ENCODE data around the gene CKMT2. TPM values are rescaled to one million over a fixed set of nuclear protein-coding genes. Genes with fewer than 3 reads are reported as not detected.

Gene CKMT2
- polyA plus RNA-seq (2013, experiment 1 of 2): 1.4 TPM
- 1.9 TPM for polyA plus RNA-seq (2013, experiment 2 of 2)

DNA sequence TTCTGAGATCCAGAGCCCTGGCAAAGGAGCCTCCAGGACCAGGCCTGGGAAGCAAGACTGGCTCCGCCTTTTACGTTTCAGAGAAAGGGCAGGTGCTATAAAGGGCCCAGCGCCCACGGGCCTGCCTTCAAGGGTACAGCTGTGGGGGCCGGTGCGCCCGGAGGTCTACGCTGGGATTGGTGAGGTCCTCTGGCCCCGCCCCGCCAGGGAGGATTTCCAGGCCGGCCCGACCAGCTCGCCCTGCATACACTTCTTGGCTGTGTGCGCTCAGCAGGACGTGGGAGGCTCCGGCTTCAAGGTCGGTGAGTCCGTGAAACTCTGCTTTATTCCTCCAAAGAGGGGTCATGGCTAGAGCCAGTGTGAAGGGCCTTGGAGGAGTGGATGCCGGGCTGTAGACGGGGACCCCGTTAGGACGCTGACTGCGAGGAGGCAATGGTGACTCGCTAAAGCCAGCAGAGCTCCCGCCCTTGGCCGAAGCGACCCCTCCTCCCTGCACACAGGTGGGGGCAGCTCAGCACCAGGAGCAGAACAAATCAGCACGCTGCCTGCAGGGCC is at the start of gene CKMT2:
TSS of gene CKMT2 (plus strand) at position 243 of the 555 bp plus-strand sequence. CDS start 17,811 bp downstream, outside the sequence.
- WGBS: 4% methylated on average over 28 of the region's 28 CpGs
- Histone ChIP-seq H3K27ac (ENCODE audit: low read depth, low read length) (peak within 1 kb of the TSS; percentile 58; the same call in 1 of the 2 replicates), H3K4me3 (ENCODE audit: low read length) (peak within 1 kb of the TSS; percentile 65), H3K36me3 (ENCODE audit: insufficient read depth, low read length) (0 out of 2 replicates have a peak, but pooled peaks cover 4% of the 10 kb centered on the region), H3K9me3 (ENCODE audit: insufficient read depth, low read depth, low read length) (no peaks in the 10 kb centered on the region), H3K27me3 (ENCODE audit: insufficient read depth, low read length) (no peaks in the 10 kb centered on the region), H3K4me1 (ENCODE audit: insufficient read depth, low read length) (peaks cover 19% of the 10 kb centered on the region), H3K9ac (ENCODE audit: low read depth, low read length) (peak within 1 kb of the TSS; percentile 67)

DNA sequence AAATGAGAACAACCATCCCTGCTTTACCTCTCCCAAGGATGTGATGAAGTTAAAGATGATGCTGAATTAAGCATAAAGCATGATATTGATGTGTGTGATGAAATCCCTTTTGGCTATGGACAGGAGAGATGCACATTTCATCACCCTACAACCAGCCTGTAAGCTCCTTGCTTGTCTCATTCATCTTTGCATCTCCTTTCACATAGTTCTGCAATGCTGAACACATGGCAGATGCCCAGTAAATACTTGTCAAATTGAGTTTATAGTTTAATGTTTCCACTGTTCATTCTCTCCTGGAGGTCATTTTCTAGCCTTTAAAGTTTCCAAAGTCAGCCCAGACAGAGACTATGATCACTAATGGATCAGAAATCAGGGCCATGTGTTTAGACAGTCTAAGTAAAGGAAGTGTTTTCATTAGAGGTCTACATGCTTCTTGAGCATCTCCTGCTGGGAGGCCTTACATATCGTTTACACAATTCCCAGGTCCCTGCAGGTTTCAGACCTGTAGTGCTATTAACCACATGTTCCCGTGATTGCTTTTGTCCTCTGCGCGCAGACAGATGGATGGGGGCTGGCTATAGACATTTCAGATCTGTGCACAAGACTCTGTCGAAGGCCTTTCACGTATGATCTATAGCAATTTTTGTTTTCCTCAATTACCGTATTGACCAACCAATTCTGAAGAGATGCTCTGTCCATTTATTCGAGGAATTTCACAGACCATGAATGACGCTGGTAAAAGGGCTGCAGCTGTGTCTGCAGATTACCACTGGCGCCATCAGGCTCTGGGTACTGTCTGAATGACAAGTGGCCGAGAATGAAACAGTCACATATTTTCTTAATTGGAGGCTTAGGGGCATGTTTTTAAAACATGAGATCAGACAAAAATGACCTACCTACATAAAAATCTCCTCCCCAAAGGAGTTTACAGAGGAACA is 49.0 kb upstream of the CKMT2 start:
- no peaks in the 10 kb centered on the region for H3K36me3 ChIP-seq (ENCODE audit: insufficient read depth, low read length)
- no peak overlapping the region for H3K4me3 ChIP-seq (ENCODE audit: low read length)
- 94% methylated on average over 11 of the region's 11 CpGs for WGBS
- peaks cover 9% of the 10 kb centered on the region for H3K4me1 ChIP-seq (ENCODE audit: insufficient read depth, low read length)
- H3K9me3 ChIP-seq (ENCODE audit: insufficient read depth, low read depth, low read length): no peaks in the 10 kb centered on the region
- no peak overlapping the region for H3K9ac ChIP-seq (ENCODE audit: low read depth, low read length)
- no peak overlapping the region for H3K27ac ChIP-seq (ENCODE audit: low read depth, low read length)
- H3K27me3 ChIP-seq (ENCODE audit: insufficient read depth, low read length): no peaks in the 10 kb centered on the region

DNA sequence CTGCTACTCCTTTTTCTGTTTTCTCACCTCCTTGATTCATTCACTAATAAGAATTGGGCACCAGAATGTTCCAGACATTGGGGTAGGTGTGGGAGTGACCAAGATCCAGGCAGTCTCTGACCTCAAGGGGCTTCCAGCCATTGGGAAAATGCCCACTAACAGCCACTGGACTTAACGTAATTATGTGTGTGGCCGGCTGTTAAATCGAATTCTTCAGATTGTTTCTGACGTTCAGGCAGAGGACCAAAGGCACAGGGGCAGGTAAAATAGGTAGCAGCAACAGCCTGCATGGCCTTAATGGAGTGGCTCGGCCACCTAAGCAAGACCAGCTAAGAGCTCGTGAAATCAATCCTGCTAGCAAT is 48.4 kb upstream of the CKMT2 start:
- Histone ChIP-seq H3K4me3 (ENCODE audit: low read length) (no peak overlapping the region), H3K9me3 (ENCODE audit: insufficient read depth, low read depth, low read length) (no peaks in the 10 kb centered on the region), H3K27me3 (ENCODE audit: insufficient read depth, low read length) (no peaks in the 10 kb centered on the region), H3K27ac (ENCODE audit: low read depth, low read length) (no peak overlapping the region), H3K9ac (ENCODE audit: low read depth, low read length) (no peak overlapping the region), H3K36me3 (ENCODE audit: insufficient read depth, low read length) (no peaks in the 10 kb centered on the region), H3K4me1 (ENCODE audit: insufficient read depth, low read length) (peaks cover 9% of the 10 kb centered on the region)
- 93% methylated on average over 6 of the region's 6 CpGs for WGBS

DNA sequence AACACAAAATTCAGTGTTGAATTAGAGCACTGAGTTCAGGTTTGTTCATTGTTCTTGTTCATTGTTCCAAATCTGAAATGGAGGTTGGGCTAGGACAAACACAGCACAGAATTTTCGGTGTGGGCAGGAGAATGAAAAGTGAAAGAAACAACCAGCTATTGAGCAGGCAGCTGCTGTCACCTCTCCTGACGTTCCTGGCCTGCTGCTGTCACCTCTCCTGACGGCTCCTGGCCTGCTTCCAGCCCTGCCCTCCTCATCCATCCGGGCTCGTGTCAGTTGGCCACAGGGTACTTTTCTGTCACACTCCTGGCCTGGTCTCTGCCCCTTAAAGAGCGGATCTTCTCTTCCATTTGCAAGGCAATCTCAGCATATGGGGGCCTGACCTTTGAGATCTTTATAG is 45.2 kb upstream of the CKMT2 start:
- Histone ChIP-seq H3K4me3 (ENCODE audit: low read length) (no peak overlapping the region), H3K27ac (ENCODE audit: low read depth, low read length) (no peak overlapping the region), H3K27me3 (ENCODE audit: insufficient read depth, low read length) (no peaks in the 10 kb centered on the region), H3K9me3 (ENCODE audit: insufficient read depth, low read depth, low read length) (no peaks in the 10 kb centered on the region), H3K36me3 (ENCODE audit: insufficient read depth, low read length) (no peaks in the 10 kb centered on the region), H3K4me1 (ENCODE audit: insufficient read depth, low read length) (peaks cover 3% of the 10 kb centered on the region), H3K9ac (ENCODE audit: low read depth, low read length) (no peak overlapping the region)
- 77% methylated on average over 6 of the region's 6 CpGs for WGBS

DNA sequence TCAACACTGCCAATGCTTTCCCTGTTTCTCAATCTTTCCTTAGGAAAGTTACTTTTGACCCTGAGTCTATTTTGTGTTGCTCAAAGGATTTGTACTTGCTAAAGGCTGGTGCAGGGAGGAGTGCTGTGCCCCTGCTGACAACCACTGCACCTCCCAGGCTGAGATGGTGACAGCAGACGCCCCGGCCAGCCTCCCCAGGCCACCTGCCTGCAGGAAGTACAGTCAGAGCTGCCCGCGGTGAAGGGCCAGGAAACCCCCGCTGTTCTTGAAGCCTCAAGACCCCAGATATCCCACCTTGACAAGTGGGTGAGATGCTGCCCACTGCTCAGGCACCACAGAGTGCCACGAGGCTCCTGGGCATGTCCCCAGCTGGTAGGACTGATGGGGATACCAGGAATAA is 44.2 kb upstream of the CKMT2 start:
- H3K4me3 ChIP-seq (ENCODE audit: low read length): no peak overlapping the region
- H3K36me3 ChIP-seq (ENCODE audit: insufficient read depth, low read length): no peaks in the 10 kb centered on the region
- 51% methylated on average over 6 of the region's 6 CpGs for WGBS
- no peaks in the 10 kb centered on the region for H3K27me3 ChIP-seq (ENCODE audit: insufficient read depth, low read length)
- H3K27ac ChIP-seq (ENCODE audit: low read depth, low read length): no peak overlapping the region
- H3K9me3 ChIP-seq (ENCODE audit: insufficient read depth, low read depth, low read length): no peaks in the 10 kb centered on the region
- peaks cover 3% of the 10 kb centered on the region for H3K4me1 ChIP-seq (ENCODE audit: insufficient read depth, low read length)
- no peak overlapping the region for H3K9ac ChIP-seq (ENCODE audit: low read depth, low read length)

DNA sequence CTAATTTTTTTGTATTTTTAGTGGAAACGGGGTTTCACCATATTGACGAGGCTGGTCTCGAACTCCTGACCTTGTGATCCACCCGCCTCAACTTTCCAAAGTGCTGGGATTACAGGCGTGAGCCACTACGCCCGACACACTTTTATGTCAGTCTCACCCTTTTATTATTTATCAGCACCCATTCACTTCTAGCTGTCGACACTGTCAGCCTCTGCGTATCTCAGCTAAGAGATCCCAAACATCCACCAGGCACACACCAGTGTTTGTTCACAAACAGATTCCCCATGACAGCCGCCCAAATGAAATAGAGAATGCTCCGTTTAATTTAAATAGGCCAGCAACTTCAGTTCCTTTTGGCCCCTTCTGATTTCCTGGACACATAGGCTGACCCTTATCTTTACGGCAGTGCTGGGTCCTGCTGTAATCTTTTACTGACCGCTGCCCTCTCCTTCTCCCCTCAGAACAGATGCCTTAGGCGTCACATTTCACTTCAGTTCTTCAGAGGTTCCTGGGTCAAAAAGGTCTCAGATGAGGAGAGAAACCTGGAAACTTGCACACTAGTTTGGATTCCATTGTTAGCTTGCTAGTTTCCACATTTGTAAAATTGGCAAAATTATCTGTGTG is 43.1 kb upstream of the CKMT2 start:
- H3K9me3 ChIP-seq (ENCODE audit: insufficient read depth, low read depth, low read length): no peaks in the 10 kb centered on the region
- H3K27me3 ChIP-seq (ENCODE audit: insufficient read depth, low read length): peaks cover 5% of the 10 kb centered on the region; the same call in 1 of the 2 replicates
- no peak overlapping the region for H3K4me3 ChIP-seq (ENCODE audit: low read length)
- no peaks in the 10 kb centered on the region for H3K36me3 ChIP-seq (ENCODE audit: insufficient read depth, low read length)
- no peak overlapping the region for H3K27ac ChIP-seq (ENCODE audit: low read depth, low read length)
- WGBS: 94% methylated on average over 14 of the region's 14 CpGs
- no peak overlapping the region for H3K9ac ChIP-seq (ENCODE audit: low read depth, low read length)
- H3K4me1 ChIP-seq (ENCODE audit: insufficient read depth, low read length): peaks cover 11% of the 10 kb centered on the region

DNA sequence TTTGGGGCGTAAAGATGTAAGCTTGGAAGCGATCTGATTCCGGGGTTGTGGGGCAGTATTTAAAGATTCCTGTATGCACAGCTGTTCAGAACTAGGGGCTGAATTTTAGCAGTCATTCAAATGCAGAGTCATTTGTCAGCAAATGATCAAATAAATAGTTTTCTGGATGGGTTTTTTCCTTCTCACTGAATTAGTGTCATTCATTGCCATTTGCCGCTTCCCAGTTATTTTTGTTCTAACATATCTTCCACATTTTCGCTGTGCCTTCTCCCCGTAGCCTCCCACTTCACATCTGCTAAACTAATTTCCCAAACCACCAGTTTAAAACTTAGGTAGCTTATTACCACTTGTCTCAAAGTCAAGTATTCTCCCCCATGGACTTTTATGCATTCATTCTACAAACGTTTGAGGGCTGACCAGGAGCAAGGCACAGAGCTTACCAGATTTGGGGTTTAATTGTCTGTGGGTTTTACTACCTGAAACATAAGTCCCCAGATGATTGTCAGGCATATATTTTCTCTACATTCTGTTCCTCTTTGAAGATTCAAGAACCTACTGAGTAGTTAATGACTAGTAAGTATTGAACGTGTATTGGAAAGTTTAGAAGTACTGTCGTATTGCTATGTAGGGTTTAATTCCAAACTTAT is 41.3 kb upstream of the CKMT2 start:
- no peaks in the 10 kb centered on the region for H3K9me3 ChIP-seq (ENCODE audit: insufficient read depth, low read depth, low read length)
- H3K27ac ChIP-seq (ENCODE audit: low read depth, low read length): no peak overlapping the region
- 90% methylated on average over 9 of the region's 9 CpGs for WGBS
- H3K9ac ChIP-seq (ENCODE audit: low read depth, low read length): no peak overlapping the region
- no peak overlapping the region for H3K4me3 ChIP-seq (ENCODE audit: low read length)
- no peaks in the 10 kb centered on the region for H3K36me3 ChIP-seq (ENCODE audit: insufficient read depth, low read length)
- peaks cover 5% of the 10 kb centered on the region; the same call in 1 of the 2 replicates for H3K27me3 ChIP-seq (ENCODE audit: insufficient read depth, low read length)
- H3K4me1 ChIP-seq (ENCODE audit: insufficient read depth, low read length): peaks cover 11% of the 10 kb centered on the region

DNA sequence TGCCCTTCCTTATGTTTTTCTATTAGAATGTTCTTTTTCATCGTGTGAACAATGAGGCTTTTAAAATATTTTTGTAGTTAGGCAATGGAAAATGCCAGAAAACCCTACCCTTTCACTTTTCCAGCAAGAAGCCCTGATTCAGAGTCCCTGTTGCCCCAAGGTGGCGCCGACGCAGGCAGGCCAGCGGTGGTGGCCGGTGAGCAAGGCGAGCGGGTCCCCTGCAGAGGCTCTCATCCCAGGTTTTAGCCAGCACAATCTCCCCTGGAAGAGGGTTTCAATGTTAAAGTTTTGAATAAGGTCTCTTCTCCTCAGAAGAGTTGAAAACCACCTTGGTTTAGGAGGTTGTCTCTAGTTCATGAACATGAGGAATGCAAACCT is 40.8 kb upstream of the CKMT2 start:
- Histone ChIP-seq H3K27ac (ENCODE audit: low read depth, low read length) (no peak overlapping the region), H3K36me3 (ENCODE audit: insufficient read depth, low read length) (no peaks in the 10 kb centered on the region), H3K9ac (ENCODE audit: low read depth, low read length) (no peak overlapping the region), H3K9me3 (ENCODE audit: insufficient read depth, low read depth, low read length) (no peaks in the 10 kb centered on the region), H3K27me3 (ENCODE audit: insufficient read depth, low read length) (peaks cover 5% of the 10 kb centered on the region; the same call in 1 of the 2 replicates), H3K4me1 (ENCODE audit: insufficient read depth, low read length) (peaks cover 11% of the 10 kb centered on the region), H3K4me3 (ENCODE audit: low read length) (no peak overlapping the region)
- 53% methylated on average over 7 of the region's 8 CpGs for WGBS

DNA sequence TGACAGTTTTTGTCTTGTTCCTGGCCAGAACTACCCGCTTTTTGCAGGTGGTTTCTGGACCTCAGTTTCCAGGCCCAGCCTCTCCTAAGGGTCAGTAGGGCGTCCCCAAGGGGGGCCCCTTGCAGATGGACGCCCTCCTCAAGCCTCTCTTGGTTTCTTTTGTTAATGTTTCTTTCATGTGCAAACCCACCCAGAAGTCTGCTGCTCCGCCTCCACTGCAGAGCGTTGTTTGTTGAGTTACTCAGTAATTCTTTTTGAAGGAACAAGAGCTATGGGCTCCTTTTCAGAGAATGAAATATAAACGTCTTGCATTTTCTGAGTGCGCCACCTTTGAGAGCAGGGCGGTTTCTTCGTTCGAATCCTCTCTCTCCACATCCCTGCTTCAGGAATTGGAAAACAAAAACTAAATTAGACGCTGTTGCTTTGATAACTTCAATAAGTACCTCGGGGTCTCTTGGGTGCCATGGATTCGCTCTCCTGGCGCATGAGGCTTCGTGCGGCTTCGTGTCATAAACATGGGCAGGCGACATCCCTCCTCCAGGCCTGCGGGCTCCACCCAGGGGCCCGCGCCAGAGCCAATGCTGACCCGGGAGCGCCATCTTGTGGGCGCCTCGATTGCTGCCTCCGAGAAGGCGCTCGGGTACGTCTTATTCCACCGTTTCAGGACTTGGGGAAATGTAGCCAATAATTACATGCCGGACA is 38.3 kb upstream of the CKMT2 start:
- Histone ChIP-seq H3K36me3 (ENCODE audit: insufficient read depth, low read length) (no peaks in the 10 kb centered on the region), H3K27ac (ENCODE audit: low read depth, low read length) (no peak overlapping the region), H3K4me1 (ENCODE audit: insufficient read depth, low read length) (peaks cover 11% of the 10 kb centered on the region), H3K9ac (ENCODE audit: low read depth, low read length) (no peak overlapping the region), H3K9me3 (ENCODE audit: insufficient read depth, low read depth, low read length) (no peaks in the 10 kb centered on the region), H3K4me3 (ENCODE audit: low read length) (0 out of 2 replicates have a peak overlapping the region, but pooled peaks have one; percentile 5), H3K27me3 (ENCODE audit: insufficient read depth, low read length) (peaks cover 5% of the 10 kb centered on the region; the same call in 1 of the 2 replicates)
- WGBS: 20% methylated on average over 31 of the region's 31 CpGs

DNA sequence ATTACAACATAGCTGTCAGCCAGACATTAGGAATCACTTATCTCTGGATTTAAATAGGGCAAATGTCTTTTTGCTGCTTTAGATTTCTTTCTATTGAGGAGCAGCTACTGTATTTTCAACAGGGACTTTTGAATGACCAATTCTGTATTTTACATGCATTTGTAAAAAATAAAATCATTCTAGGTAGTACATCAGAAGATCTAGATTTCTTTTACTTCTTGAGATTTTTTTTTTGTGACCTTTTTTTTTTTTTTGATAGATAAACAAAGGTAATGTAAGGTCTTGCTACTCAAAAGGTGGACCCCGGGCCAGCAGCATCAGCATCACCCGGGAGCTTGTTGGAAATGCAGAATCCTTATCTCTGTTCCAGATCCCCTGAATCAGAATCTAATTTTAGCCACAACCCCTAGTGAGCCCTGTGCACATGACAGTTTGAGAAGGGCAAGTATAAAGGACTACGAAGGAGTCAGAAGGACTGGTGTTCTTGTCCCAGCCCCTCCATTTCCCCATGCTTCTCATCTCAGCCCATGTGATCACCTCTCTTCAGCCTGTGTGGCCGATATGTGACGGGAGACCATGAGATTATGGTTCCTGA is 37.7 kb upstream of the CKMT2 start:
- WGBS: 98% methylated on average over 5 of the region's 5 CpGs
- H3K36me3 ChIP-seq (ENCODE audit: insufficient read depth, low read length): no peaks in the 10 kb centered on the region
- no peak overlapping the region for H3K9ac ChIP-seq (ENCODE audit: low read depth, low read length)
- H3K4me1 ChIP-seq (ENCODE audit: insufficient read depth, low read length): peaks cover 11% of the 10 kb centered on the region
- no peak overlapping the region for H3K4me3 ChIP-seq (ENCODE audit: low read length)
- no peak overlapping the region for H3K27ac ChIP-seq (ENCODE audit: low read depth, low read length)
- peaks cover 5% of the 10 kb centered on the region; the same call in 1 of the 2 replicates for H3K27me3 ChIP-seq (ENCODE audit: insufficient read depth, low read length)
- H3K9me3 ChIP-seq (ENCODE audit: insufficient read depth, low read depth, low read length): no peaks in the 10 kb centered on the region

Data from HUES64 (cell line).